Suprapubic skin (tissue), 3 donors: ENCODE results near the gene PHACTR4.

Source experiments
- CTCF ChIP-seq, 2 donors: fragments of 200-600 bp in 1 of 2; fragments of 450-650 bp in 1 of 2; sonication (generic) in 1 of 2; IDR thresholded peaks; one replicate each; pipeline ENCODE4 v1.5.1; 2016 to 2019; ENCODE audit warnings: antibody characterized with exemption in 2 of 2, mild to moderate bottlenecking in 1 of 2, moderate library complexity in 1 of 2
- EP300 ChIP-seq: sonication (generic); formaldehyde crosslinking; IDR thresholded peaks from one replicate; pipeline ENCODE4 v1.6.1; 2017; ENCODE audit warnings: antibody characterized with exemption
- POLR2A ChIP-seq, 2 donors: fragments of 450-650 bp; IDR thresholded peaks; one replicate each; pipeline ENCODE4 v1.6.1; 2017; ENCODE audit warnings: antibody characterized with exemption in 2 of 2, mild to moderate bottlenecking in 2 of 2, moderate library complexity in 2 of 2

- TF ChIP-seq CTCF (IDR thresholded peaks at IDR 0.05): no peak
- TF ChIP-seq POLR2A (IDR thresholded peaks at IDR 0.05): no peak
- TF ChIP-seq EP300: no peak
Observed at GRCh38 chr1:28482702-28483101, 113.2 kb downstream of the PHACTR4 start.
